GF-D8 (cell line): ENCODE results near the gene C9orf153.
"Not testable (repeated sequence)": the region's sequence is repeated elsewhere in the genome, so short reads cannot be mapped to it uniquely, and the experiment has no call there.

ENCODE experiments used
- DNase-seq: peaks from one replicate; lab custom pipeline; 2025; lab: John Stamatoyannopoulos, UW

Gene C9orf153

DNA sequence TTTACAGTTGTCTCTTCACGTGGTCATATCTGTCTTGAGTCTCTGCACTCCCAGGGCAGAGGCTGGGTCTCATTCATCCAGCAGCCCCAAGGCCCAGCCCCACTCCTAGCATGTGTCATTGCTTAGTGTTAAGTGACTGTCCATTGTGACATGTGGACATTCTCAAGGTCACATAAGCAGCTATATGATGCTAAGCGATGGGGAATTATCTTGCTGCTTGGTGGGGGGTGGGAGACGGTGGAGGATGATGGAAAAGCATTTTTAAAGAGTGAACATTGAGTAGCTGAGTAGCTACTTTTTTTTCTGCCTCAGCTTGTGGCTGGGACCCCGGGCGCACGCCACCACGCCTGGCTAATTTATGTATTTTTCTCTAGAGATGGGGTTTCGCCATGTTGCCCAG, at the start of gene C9orf153:
TSS of gene C9orf153 (minus strand) at position 101 of the 400 bp plus-strand sequence. CDS start 30,054 bp downstream, outside the sequence.
- DNase-seq, result no peak

DNA sequence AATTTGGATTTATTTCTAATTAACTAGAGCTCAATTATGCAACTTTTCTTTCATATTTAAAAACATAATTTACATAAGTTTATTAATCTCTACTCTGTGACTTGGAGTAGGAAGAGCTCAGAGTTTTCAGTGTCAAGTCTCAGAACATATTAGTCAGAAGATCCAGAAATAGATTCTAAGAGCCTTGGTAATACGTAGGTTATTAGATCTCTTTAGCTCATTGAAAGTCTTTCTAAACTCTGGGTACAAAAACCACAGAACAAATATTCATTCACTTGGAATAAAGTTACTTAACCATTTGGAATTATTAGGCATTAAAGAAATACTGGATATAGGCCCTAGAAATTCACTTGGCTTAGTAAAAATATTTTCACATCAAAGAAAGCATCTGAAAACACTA, 49.2 kb upstream of the C9orf153 start:
- DNase-seq, result no peak

DNA sequence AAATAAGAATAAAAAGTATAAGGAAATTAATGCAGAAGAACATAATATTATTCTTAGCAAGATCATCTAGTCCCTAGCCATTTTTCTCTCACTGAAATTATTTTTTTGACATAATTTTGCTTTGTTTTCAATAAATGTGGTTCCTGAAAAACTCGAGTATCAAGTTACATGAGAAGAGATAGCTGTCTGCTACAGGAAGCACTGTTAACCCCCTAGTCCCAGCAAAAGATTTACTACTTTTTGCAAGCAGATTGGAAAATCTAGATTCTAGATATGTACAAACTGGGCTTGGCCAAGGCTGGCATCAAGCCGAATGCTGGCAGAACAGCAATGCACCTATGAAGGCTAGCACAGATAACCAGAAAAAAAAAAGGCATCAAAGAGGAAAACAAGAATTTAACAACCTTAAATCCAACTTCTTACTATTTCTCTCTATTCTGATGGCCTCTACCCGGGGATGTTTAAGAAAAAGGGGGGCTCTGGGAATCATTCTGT, 44.8 kb upstream of the C9orf153 start:
- no peak for DNase-seq

DNA sequence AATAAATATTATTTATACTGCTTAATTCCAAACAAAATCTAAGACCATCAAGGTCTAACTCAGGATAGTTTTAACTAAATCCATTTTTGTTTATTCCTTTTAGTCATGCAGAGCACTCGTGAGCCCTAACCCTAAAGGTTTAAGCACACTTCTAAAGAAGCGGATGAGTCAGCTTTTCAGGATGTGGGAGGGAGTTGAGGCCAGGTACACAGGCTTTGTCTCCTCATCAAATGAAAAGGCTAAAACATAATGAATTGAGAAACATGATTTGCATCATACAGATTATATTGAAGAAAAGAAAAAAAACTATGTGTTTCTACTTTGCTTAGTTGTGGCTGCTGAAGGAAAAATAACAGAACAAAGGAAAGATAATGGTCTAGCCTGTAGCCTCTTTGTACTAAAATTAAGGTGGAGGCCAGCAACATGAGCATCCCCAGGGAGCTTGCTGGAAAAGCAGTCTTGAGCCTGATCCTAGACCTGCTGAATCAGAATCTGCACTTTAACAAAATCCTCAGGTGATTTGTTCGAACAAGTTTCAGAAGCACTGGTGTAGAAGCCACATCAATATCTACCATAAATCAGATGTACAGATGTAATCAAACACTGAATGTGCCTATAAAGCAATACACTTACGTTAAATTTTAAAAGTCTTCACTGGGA, 44.0 kb upstream of the C9orf153 start:
- DNase-seq, result no peak

DNA sequence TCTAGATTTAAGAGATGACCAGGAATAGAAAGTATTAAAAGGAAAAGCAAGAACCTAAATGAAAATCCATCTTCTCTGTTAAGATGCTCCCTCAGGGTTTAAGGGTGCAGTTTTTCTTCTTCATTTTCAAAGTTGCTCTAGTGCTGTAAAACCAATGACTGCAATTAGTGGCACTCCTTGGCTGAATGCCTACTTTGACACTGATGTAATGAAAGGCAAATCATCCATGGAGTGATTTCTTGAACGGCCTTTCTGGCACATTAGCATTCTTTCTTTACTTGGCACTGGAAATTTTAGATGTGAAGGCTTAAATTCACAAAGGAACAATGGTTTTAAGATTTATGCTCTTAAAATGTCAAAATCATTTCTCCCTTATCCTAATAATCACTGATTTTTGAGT, 42.2 kb upstream of the C9orf153 start:
- no peak for DNase-seq

DNA sequence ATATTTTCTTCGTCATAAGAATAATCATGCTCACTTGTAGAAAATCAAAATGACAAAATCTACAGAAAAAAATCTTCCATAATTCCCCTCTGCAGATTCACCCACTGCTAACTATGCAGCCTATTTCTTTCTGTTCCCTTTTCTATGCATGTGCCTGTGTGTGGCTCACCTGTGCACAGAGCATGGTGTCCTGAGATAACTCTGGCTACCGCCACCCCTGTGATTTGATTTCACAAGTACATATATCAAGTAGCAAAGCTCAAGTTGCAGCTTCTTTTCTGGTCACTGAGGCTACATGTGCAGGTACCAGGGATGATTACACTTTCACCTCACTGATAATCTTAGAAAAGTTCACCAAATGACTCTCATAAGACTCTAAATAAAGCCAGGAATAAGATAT, 41.2 kb upstream of the C9orf153 start:
- DNase-seq, result no peak

DNA sequence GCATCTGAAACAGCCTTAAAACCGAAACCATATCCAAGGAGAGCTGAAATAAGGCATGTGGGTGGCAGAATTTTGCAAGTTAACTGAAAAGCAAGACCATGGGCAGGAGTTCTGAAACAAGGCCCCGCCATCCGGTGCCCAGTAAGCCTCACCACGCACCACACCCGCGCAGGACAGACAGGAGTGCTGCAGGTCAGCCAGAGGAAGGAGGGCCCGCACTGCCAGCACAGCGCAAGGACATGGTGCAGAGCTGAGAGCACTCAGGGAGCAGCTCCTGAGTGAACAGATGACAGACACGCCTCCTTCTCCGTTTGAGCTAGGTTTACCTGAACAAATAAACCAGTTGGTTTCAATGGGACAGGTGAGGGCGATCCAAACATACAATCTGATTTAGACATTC, 39.4 kb upstream of the C9orf153 start:
- no peak for DNase-seq

DNA sequence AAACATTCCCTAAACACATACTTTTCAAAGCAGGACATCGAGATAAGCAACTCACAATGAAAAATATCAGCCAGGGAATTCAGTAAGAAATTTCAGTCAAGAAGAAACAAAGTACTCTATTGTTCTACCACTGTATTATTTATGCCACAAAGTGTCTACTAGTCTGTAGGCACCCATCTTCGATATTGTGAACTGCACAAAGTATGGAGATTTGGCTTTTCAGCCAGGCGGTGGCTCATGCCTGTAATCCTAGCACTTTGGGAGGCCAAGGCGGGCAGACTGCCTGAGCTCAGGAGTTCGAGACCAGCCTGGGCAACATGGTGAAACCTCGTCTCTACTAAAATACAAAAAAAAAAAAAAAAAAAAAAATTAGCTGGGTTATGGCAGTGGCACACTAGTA, 30.9 kb upstream of the C9orf153 start:
- DNase-seq, result not testable (repeated sequence)

DNA sequence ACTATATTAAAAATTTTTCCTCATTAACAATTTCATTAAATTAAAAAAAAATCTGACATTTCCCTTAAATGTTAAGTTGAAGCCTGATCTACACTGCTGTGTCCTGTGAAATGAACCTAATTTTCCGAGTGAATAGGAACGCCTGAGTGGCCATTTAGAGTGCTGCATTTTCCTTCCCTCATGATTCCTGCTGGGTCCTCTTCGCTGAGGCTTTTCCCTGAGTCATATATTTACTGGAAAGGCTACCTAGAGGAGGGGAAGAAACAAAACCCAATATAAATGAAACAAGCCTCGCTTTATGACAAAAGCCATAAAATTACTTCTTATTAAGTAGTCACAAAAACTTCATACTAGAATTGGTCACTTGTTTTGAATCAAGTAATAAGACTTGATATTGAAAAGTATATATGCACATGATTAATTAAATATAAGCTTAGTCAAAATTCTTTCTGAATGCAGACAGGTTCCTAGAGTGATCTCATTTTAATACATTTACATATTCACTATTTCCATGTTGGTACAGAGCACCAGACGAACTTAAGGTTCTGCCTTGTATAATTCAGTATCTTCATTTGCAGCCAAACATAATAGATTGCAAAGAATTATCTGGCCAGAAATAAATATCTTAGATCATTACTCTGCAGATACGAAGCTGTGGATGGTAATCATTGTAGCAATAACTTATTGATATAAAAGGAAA, 29.2 kb upstream of the C9orf153 start:
- no peak for DNase-seq

DNA sequence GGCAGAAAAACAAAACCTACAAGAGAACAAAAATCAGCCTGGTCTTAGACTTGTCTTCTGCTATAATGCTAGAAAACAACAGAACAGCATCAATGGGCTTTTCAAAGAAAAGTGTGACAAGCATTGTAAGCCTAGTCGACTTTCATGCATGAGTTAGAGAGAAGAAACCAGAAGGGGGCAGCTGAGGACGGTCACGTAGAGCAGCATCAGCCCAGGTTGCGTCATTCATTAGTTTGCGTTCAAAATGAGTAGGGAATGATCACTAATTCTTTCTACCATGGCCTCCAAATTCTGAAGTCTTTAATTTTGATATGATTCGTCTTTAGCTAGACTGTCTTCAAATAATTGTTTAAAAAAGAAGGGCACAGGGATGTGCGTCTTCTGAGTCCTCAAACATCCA, 27.6 kb upstream of the C9orf153 start:
- DNase-seq, result no peak

DNA sequence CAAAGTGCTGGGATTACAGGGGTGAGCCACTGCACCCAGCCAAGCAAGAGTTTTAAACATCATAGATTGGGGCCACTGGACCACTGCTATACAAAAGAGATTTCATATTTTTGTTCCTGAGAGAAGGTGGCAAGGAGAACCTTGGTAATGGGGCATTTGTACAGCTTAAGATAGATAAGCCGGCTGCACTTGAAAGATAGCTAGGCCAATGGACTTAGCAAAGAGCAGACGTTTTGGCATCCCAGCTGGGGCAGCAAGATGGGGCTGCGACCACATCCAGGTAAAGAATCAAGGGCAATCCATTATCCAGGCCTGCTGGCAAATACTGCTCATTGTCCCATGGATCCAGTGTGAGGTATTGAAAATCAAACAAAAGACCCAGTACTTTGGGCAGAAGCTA, 26.8 kb upstream of the C9orf153 start:
- DNase-seq, result no peak

DNA sequence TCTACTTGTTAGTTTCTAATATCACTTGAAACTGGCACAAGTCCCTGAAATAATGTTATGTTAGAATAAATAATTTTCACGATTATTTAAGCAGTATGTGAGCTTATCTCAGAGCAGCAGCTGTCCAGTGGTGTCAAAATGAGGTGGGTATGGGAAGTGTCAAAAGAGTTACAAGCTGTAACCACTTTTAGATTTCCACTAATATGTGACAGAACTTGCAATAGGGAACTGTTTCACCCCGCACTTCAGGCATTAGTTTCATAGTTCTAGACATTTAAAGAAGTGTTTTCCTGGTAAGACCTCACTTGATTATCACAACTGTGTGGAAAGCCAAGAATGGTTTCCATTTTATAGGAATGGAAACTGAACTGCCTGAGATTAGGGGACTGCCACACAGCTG, 25.8 kb upstream of the C9orf153 start:
- DNase-seq, result peak; percentile 82

DNA sequence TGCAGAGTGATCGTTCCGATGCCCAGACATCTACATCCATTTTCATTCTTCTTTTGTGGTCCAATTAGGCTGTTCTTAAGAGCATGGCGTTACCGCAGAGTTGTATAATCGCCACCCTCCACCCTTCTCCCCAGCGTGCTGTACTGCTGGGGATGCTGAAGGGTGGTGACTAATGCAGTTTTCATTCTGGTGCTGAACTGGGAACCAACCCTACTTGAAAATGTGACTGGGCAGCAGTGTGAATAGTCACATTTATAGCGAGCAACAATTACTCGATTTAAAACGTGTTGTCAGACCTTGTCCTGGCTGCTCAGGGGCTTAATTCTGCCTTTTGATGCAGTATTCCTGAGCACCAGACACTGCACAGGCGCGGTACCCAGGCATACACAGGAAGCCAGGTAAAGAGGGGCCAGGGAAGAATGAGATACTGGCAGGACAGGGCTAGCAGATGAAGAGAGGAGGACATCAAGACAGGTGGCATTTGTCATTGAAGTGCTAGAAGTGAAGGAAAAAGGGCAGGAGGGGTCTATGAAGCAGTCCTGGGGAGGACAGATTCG, 23.6 kb upstream of the C9orf153 start:
- DNase-seq, result peak; percentile 22

DNA sequence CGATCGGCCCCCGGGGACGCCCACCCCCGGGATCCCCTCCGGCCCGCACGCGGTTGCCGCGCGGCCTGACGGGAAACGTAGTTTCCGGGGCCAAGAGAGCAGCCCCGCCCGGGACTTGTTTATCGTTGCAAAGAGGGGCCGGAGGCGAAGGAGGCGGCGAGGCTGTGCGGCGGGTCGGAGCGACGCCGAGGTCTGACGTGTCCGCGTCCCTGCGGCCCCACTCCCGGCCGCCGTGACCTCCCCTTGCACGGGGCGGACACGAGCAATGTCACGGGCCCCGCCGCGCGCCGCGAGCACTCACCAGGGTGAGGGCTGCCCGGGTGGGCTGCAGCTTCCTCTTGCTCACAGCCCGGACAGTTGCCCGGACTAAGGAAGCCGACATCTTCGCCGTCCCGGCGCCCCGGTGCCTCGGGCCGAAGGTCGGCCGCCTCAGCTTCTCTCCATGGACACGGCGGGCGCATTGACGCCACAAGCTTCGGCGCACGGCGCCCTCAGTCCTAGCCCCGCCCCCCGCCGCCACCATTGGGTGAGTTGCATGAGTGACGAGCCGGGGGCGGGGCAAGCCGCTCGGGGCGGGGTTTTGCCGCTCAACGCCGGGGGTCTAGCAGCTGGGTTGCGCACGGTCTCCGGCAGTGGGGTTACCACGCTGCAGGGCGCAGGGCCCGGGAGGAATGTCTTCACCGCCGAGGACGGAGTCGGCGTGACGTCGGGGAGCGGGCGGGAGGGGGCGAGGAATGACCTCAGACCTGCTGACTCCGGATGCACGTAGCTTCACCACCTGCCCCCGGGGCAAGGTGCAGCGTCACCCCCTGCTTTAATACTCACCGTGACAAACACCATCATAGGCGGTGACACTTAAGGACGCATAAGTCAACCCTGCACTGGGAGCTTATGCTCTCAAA, 22.9 kb upstream of the C9orf153 start, which contains the start of gene ISCA1:
TSS of gene ISCA1 (minus strand) at position 462 of the 902 bp plus-strand sequence. CDS start at position 382, 80 bp downstream.
- DNase-seq, result peak; percentile 69

DNA sequence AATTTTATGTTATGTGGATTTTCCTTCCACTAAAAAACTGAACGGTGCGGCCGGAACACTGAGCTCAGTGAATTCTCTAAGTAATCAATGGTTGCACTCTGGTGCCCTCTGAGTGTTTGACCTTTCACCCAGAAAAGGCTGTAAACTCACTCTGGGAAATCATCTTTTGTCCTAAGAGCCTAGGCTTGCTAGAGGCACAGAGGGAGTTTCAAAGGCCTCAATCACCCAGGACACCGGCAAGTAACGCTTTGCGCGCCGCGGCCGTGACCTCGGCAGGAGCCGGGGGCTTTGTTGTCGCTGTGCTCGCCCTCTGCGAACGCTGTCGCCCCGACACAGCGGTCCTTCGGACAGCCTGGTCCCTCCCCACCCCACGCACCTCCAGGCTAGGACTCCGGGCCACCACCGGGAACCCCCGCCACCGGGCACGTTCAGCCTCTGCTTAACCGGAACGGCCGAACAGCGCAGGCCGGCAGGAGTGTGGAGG, 22.2 kb upstream of the C9orf153 start:
- DNase-seq, result peak; percentile 23

DNA sequence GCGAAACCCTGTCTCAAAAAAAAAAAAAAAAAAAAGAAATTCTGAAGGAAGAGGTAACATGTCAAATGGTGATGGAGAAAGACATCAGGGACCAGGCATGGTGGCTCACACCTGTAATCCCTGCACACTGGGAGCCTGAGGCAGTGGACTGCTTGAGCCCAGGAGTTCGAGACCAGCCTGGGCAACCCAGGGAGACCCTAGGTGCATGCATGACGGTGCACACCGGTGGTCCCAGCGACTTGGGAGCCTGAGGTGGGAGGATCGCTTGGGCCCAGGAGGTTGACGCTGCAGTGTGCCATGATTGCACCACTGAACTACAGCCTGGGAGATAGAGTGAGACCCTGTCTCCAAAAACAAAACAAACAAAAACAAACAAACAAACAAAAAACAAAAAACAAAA, 21.1 kb upstream of the C9orf153 start:
- DNase-seq, result no peak

DNA sequence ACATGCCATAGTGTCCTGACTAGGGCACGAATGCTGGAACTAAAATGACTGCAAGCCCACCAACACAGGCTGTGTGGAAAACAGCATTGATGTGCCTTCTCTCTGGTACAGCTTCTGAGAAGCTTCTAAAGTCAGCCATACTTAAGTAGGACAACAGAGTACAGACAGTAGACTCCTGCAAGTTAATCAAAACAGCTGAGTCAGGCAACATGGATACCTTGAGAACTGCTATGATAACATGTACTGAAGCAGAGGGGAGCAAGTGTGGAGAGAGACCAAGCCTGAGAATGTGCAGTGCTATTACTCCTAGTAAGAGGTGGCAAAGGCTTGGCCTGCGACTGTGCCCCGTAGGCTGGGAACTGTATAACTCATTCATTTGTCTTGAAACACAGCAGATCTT, 20.4 kb upstream of the C9orf153 start:
- DNase-seq, result no peak

DNA sequence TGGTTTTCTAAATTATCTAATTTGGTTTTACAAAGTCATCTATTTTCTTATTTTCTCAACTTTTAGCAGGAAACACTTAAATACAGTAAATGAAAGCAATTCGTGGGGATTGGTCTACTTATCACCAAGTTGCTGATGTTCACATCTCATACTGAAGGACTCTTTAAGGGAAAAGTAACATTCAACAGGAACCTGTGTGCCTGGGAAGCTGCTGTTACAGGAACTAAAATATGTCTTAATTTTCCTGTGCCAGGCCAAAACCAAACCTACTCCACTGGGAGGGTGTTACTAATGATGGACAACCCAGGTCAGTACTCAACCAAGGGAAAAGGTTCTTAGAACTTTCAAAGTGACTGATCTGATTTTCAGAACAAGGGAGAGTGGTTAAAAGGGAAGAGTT, 17.6 kb upstream of the C9orf153 start:
- DNase-seq, result peak; percentile 13

DNA sequence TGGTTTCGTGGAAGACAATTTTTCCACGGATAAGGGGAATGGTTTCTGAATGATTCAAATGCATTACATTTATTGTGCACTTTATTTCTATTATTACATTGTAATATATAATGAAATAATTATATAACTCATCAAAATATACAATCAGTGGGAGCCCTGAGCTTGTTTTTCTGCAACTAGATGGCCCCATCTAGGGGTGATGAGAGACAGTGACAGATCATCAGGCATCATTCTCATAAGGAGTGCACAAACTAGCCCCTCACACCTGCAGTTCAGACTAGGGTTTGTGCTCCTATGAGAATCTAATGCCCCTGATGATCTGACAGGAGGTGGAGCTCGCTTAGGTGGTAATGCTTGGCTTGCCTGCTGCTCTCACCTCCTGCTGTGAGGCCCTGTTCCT, 16.5 kb upstream of the C9orf153 start:
- DNase-seq, result no peak

DNA sequence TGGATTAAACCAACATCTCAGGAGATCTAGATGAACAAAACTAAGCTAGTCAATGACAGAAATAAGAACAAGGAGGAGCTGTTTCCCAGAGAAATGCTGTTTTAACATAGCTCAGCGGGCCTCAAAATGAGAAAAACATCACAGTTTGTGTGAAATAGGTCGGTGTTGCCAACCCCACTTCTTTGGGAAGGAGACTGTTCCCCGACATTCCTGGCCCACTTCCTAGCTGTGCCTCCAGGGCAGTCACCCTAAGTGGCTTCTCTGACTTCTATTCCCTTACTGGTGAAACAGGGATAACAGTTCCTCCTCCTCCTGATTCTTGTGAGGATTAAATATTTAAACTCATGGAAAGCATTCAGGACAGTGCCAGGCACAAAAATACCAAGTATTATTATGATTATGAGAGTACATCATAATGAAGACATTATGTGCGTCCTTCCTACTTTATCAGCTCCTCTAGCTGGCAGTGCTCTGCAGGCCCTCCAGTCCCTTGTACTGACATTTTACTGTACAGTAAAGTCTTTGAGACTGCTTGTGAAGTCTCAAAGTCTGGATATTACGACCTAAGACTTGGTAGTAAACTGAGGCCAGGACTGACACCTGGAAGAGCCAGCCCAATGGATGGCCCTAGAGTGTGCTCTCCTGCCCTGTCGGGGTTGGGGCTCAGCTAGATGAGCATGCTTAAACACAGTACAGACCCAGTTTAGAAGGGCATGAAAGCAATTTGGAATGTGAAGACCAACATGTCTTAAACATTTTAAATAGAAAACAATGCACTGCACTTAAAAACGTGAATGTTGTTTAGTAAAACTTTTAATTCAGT, 15.6 kb upstream of the C9orf153 start:
- DNase-seq, result no peak

DNA sequence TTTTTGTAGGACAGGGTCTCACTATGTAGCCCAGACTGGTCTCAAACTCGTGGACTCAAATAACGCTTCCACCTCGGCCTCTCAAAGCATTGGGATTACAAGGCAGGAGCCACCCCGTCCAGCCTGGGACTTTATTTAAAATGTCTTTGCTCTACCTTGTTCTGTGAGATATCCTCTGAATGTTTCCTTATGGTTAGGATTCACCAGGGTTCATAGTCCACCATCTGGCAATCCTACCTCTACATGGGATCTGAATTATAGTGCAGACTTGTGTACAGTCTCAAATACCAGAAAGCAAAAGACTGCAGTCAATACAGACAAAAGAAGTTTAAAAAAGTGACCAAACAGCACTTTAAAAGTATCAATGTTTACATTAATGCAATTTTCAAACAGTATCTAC, 12.8 kb upstream of the C9orf153 start:
- no peak for DNase-seq
